ENCODE data around the gene CPNE4. TPM values are rescaled to one million over a fixed set of nuclear protein-coding genes. Genes with fewer than 3 reads are reported as not detected.

CPNE4 gene
- total RNA-seq, 1 donor from 2014 or later, result not detected

- intact Hi-C loops (cut with micrococcal nuclease), result no loop called here
These were observed 549.7 kb downstream of the CPNE4 start for GRCh38 chr3:131485119-131485518.

- intact Hi-C loops (cut with micrococcal nuclease), result no loop called here
These were observed 550.2 kb downstream of the CPNE4 start for GRCh38 chr3:131484496-131485111.
